HG02571 (cell line): ENCODE data around the gene SIVA1.
"Not testable (repeated sequence)": the region's sequence is repeated elsewhere in the genome, so short reads cannot be mapped to it uniquely, and the experiment has no call there.

Experiments
- ATAC-seq: cut with Tn5 transposase; IDR thresholded peaks from one replicate; pipeline ENCODE4 v1.9.1; 2021; ENCODE audit warnings: mild to moderate bottlenecking, moderate library complexity; ENCODE audit not compliant: unreplicated experiment

SIVA1 gene

DNA sequence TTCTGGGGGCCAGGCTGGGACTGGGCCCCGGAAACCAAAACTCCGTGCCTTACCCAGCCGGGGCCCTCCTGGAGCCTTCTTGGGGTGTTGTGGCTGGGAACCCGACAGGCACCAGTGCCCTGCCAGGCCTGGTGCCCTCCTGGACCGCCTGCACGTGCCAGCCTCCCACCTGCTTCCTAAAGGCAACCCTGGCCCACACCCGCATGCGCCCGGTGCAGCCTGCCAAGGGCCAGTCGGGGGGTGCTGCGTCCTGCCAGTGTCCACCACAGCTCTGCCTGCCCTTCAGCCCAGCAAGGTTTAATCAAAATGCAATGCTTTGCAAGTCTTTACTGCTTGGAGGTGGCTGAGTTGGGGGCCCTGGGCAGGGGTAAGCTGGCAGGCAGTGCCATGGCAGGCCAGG is 34.1 kb upstream of the SIVA1 start:
- no peak for ATAC-seq

DNA sequence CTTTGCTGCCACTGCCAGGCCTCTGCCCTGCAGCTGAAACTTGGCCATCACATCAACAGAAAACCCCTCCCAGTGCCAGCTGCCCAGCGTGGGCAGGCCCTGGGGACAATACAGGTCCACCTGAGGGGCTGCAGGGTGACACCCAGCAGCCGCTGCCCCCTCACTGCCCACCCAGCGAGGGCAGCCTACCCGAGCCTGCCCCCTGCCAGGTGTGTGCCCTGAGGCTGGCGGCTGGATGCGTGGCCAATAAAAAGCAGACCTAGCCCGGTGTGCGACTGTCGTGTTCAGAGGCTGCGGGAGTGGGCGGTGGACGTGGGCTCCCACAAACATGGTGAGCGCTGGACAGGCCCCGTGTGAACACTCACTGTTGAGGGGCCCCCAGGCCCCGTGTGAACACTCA is 33.6 kb upstream of the SIVA1 start:
- no peak for ATAC-seq

DNA sequence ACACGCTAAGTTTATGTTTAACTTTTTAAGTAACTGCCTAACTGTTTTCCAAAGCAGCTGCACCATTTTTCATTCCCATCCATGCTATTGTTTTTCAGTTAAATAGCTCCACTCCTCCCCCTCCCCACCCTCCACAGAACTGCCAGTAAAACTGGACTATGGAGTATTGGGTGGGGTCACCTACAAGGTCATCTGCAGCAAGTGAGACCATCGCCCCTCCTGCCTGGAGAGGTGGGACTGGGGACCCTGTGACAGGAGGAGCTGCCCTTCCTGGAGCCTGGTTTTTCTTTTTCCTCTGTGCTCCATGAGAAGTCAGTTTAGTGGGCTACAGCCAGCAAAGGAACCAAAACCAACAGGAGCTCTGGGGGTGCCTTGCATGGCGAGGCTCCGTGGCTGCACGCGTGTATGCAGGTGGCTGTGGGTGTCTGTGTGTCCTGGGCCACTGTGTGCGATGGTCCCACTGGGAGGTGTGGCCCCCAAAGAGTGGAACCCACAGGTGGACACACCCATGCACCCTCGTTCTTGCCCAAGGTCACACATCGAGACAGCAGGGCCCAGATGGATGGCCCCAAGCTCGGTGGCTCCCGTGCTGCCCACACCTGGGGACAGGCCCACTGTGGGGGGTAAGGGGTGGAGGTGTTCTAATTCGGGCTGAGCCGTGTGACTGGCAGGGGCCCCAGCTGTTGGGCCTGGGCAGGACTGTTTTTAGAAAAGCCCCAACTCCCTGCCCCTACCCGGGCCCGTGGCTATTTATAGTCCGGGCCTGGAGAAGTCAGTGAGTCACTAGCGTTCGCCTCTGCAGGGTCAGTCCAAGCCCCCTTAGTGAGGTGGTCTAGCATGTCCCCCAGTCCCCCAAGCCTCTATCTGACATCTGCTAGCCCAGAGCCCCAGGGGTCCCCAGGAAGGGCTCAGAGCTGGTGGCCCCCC is 31.2 kb upstream of the SIVA1 start:
- ATAC-seq = no peak

DNA sequence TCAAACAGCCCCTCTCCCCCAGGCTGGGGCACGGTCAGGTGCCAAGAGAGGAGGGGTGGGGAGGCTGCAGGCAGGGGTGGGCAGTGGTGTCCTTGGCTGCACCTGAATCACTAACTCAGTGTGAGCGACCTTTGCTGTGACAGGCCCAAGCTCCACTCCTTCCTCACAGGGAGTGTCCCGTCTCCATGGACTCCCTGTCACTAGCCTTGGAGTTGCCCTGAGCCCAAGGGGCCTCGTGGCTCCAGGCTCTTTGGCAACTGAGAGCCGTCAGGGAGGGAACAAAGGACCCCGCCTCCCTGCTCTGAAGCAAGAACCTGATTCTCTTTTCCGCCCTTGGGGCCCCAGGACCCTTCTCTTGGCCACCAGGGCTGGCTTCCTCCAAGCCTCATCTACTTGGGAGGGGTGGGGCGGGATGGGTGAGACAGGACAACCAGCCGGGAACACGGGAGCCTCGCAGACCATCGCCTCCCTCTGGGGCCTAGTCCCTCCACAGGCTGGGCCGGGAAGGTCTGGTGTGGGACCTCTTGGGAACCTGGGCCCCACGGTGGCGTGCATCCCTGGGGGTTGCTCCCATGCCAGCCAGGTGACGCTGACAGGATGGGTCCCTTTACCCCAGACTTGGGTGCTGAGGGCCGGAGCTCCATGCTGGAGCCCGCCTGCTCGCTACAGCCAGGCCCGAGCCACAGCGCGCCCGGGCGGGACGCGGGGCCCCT is 29.9 kb upstream of the SIVA1 start:
- no peak for ATAC-seq

DNA sequence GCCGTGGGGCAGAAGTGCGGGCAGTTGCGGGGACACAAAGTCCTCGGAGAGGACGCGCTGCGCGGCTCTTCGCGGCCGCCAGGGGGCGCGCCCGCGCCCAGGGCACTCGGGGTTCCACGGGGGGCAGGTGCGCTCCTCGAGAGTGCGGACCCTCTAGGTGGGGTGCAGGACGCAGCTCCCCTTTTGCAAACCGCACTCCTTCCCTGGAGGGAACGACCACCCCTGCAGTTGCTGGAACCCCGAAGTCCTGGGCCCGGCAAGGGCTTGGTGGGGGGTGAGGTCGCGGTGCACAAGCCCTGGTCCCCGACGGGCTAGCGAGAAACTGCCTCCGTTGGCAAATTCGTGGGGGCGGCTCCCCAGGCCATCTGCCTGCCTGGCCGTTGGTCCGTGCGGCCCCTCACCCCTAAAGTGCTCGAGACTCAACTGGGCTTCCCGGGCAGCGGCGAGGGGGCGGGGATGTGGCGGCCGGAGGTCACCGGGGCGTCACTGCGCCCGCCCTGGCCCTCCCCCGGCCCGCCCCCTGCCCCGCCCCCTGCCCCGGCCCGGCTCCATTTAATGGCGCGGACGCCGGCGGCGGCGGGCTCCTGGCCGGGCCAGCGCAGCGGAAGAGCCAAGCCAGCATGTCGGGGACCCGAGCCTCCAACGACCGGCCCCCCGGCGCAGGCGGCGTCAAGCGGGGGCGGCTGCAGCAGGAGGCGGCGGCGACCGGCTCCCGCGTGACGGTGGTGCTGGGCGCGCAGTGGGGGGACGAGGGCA is 29.1 kb upstream of the SIVA1 start, which contains the start of gene ADSS1:
ADSS1 (plus strand) TSS at position 579 of the 756 bp plus-strand sequence; CDS start at position 621, 42 bp downstream.
- peak; percentile 51 for ATAC-seq

DNA sequence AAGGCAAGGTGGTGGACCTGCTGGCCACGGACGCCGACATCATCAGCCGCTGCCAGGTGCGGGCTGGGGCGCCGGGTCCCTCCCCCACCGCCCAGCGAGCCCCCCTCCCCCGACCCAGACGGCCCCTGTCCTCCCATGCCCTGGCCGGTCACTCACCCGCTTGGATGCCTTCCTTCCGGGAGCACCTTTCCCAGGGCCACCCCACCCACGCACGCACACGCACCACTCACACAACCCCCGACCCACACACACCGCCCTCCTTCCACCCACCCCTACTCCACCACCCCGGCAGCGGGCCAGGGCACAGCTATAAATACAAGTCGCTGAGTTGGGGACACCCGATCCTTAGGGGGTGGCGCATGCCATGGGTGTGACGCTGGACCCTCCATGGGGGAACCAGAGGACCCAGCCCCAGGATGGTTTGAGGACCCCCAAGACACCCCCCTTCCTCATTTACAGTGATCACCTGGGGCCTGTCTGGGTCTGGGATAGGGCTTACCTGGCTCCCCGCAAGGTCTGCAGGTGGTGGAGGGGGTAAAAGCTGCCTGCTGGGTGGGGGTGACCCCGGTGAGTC is 28.5 kb upstream of the SIVA1 start:
- no peak for ATAC-seq

DNA sequence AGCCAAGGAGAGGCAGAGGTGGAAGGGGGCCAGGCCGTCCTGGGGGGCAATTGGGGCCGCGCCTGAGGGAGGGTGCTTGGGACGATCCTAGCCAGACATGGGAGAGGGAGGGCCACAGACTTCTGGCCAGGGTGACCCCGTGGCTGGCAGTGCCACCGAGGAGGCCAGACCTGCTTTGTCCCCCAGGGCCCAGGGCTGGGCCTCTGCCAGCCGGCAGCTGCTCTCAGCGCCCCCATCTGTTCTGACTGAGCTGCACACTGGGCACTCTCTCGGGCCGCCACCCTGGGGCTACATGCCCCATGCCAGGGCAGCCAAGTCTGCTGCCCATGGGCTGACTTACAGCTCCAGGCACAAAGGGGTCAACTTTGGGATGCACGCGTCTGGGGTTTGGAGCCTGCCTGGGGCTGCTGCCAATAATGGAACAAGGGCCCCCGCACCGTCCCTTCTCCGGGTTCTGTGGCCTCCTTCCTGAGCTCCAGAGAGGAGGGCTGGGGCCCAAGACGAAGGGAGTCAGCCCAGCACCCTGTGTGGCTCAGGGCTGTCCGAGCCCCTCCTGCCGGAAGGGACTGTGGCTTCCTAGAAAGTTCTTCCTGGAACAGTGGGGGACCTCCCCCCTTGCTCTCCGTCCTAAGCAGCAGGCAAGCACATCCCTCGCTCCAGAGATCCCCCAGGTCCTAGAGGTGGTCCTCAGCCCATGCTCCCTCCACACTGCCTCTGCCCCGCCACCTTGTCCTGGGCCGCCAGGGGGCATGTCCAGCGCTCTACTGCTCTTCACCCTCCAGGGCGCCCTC is 27.8 kb upstream of the SIVA1 start:
- no peak for ATAC-seq

DNA sequence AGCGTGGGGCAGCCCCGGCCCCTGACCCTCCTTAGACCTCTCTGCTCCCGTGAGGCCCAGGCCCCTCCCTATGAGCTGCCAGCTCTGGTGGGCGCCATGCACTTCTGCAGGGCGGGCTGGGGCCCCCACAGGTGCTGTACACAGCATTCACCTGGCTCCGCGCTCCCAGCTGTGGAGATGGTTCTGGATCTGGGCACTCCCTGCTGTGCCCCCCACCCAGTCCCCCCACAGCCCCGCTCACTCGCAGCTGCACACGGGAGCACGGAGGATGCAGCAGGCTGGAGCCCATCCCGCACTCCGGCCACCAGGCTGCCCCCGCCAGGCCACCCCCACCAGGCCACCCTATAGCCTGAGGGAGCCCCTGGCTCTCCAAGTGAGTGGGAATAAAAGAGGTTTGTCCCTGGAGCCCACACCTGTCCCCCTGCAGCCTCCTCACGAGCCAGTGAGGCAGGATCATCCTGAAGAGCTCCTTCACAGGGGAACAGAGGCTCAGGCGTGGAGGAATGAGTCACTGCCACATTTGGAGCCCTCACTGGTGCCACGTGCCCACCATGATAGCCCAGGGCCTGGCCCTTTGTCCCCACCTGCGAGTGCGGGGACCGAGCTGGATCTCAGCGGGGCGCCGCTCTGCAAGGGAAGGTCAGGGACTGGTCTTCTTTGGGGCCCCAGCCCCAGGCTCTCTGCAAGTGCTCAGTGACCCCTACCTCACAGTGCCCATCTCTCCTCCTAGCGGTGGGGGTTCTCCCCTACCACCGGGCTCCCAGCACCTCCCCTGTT is 27.0 kb upstream of the SIVA1 start:
- no peak for ATAC-seq

DNA sequence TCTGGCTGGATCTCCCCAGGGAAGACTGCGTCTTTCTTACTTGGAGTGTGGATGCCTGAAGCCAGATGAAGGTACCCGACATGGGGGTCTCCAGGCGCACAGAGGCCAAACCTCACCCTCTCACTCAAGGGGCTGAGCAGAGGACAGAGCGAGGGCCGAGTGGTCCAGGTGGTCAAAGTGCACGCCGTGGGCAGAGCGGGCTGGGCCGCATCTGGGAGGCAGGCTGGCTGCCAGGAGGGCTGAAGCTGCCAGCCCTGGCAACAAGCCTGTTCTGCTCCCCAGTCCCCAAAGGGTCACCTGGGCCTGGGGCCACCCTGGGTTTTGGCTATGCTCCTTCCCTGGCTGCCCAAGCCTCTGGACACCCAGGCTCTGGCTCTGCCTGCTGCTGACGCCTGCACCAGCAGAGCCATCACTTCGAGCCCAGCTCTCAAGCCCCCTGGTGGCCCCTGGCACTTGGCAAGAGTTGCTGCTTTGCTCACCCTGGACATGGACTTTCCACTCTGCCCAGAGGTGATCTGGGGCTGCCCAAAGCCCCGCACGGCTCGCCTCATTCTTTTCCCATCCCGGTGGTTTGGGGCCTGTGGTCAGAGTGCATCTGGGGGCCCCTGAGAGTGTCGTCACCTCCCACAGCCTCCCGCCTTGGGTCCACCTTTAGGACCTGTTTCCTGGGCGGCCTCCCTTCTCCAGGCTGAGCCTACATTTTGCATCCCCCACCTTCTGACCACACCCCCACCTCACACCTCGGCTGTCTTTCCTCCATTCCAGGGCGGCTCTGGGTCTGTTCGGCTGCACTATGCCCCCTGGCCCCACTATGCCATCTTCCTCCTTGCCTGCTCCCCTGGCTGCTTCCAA is 26.1 kb upstream of the SIVA1 start:
- no peak for ATAC-seq

DNA sequence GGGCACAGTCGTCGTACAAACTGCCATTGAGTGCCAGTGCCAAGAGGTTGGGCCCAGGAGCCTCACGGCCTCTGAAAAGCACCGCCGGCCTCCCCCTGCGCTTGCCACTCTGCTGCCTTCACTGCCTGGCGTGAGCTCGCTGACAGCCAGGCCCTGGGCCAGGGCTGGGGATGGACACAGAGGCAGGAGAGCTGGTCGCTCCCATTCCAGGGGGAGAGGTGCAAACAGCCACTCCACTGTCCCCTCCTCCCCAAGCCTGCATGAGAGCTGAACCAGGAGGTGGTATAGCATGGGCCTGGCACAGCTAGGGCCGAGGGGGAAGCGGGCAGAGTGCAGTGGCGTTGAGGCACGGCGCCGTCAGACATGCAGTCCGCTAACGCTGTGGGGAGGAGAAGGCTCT is 24.3 kb upstream of the SIVA1 start:
- ATAC-seq = no peak

DNA sequence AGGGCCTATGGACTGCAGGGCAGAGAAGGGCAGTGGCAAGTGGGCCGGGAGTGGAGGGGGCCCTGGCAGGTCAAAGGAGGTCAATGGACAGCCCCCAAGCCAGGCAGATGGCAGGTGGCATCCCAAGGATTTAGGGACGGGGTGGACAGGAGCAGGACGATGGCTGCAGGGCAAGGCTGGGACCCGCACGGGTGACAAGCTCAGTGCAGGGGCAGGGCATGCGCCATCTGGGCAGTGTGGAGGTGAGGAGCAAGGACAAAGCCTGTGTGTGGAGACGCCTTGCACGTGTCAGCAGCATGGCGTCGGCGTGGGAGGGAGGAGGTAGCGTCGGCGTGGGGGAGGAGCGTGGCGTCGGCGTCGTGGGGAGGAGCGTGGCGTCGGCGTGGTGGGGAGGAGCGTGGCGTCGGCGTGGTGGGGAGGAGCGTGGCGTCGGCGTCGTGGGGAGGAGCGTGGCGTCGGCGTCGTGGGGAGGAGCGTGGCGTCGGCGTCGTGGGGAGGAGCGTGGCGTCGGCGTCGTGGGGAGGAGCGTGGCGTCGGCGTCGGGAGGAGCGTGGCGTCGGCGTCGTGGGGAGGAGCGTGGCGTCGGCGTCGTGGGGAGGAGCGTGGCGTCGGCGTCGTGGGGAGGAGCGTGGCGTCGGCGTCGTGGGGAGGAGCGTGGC is 23.6 kb upstream of the SIVA1 start:
- not testable (repeated sequence) for ATAC-seq

DNA sequence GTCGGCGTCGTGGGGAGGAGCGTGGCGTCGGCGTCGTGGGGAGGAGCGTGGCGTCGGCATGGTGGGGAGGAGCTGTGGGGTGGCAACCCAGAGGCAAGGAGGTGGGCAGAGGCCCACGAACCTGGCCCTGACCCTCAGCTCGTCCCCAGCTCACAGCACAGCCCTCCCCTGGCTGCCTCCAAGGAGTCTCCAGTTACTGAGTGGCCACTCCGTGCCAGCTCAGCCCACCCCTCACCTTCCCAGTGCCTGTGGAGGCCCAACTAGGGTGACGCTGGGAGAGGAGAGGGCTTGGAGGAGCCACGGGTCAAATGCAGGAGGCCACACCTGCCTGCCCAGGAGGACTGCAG is 23.1 kb upstream of the SIVA1 start:
- ATAC-seq = no peak

DNA sequence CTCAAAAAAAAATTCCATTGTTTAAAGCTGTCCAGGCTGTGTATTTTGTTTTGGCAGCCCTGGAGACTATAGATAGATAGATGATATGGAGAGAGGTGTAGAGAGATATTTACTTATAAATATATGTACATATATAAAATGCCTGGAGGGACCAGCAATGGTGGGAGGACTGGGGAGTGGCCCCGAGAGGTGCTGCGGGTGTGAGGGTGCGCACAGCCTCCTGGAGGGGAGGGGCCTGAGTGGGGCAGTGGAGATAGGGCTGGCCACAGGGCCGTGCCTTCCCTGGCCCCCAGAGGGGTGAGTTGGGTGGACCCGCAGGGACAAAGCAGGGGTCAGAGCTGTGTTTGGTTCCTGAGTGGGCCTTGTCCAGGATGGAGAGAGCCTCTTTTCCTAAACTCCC is 22.5 kb upstream of the SIVA1 start:
- ATAC-seq = no peak

DNA sequence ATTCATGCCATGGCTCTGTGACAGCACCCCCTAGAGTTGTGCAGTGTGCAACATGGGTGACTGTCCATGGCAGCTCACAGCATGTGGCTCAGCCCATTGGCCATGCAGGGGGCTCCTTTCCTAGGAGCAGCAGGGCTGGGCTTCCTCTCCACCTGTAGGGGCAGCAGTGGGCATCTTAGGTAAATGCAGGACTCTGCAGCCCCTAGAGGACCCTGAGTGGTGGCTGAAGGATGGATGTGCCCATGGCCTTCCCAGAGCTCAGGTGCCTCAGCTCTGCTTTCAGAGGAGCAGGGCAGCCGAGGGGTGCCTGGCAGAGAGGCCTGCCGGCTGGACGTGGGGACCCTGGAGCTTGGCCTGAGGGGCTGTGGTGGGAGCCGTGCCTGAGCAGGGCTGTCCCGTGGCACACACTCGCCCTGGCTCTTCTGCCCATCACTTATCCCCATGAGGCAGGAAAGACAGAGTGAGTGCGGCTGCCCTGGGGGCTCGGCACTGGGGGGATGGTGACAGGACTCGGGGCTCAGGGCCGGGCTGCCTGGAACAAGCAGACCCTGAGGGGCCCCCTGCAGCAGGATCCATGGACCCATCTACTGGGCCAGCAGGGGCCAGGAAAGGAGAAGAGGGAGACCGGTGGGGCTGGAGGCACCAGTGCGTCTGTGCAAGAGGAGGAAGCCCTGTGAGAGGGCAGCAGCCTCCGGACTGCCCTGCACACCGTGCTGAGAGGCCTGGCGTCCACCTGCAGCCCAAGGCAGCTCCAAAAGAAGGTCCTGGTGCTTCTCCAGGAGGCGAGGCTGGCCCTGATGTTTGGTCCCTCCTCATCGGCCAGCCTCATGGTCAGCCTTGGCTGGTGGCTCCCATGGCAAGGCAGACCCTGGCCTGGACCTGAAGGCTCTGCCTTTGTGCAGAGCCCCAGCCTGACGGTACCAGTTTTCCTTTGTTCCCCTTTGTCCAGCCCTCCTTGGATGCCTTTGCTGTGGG is 21.3 kb upstream of the SIVA1 start:
- no peak for ATAC-seq

DNA sequence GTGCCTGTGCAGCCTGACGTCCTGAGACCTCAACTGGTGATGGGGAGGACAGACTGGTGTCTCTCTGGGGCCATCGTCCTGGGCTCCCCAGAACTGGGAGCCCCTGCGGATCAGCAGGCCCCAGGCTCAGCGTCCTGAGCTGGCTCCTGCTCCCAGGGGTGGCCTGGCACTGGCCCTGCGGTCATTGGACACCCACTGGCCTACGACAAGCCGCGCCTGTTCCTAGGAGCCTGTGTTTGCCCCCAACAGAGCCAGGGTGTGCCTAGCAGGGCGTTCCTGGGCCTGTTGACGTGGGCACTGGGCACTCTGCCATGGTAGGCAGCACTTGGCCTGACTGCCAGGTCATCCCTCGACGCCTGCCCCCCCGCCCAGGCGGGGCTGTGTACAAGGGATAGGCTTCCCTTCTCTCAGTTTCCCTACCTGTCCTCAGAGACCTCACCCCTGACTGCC is 20.6 kb upstream of the SIVA1 start:
- ATAC-seq = no peak

DNA sequence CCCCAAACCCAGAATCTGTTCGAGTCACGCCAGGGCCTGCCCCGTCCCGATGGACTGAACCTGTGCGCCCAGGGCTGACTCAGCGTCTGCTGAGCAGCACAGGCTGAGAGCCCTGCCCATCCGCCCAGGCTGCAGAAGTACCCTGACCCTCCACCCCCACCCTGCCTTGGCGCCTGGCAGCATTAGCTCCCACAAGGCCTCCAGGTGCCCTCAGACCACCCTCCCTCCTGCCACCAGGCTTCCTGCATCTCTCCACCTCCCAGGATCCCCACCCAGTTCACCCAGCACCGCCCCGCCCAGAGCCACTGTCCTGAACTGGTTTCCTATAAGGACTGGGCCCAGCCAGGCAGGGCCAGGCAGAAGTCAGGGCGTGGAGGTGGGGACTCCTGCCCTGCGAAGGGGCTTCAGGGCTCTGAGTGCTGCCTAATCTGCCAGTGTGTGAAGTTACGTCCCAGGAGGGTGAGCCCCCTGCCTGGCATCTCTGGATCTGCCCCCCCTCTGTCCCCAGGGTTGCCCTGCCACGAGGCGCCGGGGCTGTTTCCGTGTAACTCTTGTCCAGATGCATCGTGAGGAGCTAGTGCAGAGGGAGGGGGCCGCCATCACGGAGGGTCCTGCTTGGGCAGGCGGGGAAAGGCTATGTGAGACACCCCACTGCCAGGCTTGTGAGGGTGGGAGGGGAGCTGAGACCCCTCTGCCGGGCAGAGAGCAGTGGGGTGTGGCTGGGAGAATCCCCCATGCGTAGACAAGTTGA is 19.8 kb upstream of the SIVA1 start:
- no peak for ATAC-seq
